ENCODE results near the gene PHPT1.
A peak's percentile ranks its signal among the peaks of the same experiment; 100 is the strongest.
"Not testable (repeated sequence)": the region's sequence is repeated elsewhere in the genome, so short reads cannot be mapped to it uniquely, and the experiment has no call there.

The PHPT1 gene

GRCh38 chr9:136849038-136849959 lies at the start of gene PHPT1:
PHPT1 (plus strand) TSS chr9:136849409; CDS start chr9:136849431, 22 bp downstream.
- peak; percentile 91 to 92 for DNase-seq (ENCODE audit: extremely low read depth in 1 of 2, low read depth in 1 of 2)

GRCh38 chr9:136799854-136800657 lies 49.2 kb upstream of the PHPT1 start:
- peak; percentile 76 to 89 for DNase-seq (ENCODE audit: extremely low read depth in 1 of 2, low read depth in 1 of 2)

GRCh38 chr9:136802321-136802720 lies 46.9 kb upstream of the PHPT1 start:
- DNase-seq (ENCODE audit: extremely low read depth in 1 of 2, low read depth in 1 of 2) = no peak

- DNase-seq (ENCODE audit: extremely low read depth in 1 of 2, low read depth in 1 of 2) = not testable (repeated sequence)
Observed at GRCh38 chr9:136803009-136803550, 46.1 kb upstream of the PHPT1 start.

- DNase-seq (ENCODE audit: extremely low read depth in 1 of 2, low read depth in 1 of 2) = no peak
Observed at GRCh38 chr9:136803551-136804508, 45.4 kb upstream of the PHPT1 start.

GRCh38 chr9:136804509-136805206 lies 44.6 kb upstream of the PHPT1 start:
- no peak for DNase-seq (ENCODE audit: extremely low read depth in 1 of 2, low read depth in 1 of 2)

GRCh38 chr9:136805207-136805740 lies 43.9 kb upstream of the PHPT1 start:
- no peak for DNase-seq (ENCODE audit: extremely low read depth in 1 of 2, low read depth in 1 of 2)

GRCh38 chr9:136806067-136806466 lies 43.1 kb upstream of the PHPT1 start:
- no peak for DNase-seq (ENCODE audit: extremely low read depth in 1 of 2, low read depth in 1 of 2)

GRCh38 chr9:136806631-136807201 lies 42.5 kb upstream of the PHPT1 start:
- no peak for DNase-seq (ENCODE audit: extremely low read depth in 1 of 2, low read depth in 1 of 2)

- DNase-seq (ENCODE audit: extremely low read depth in 1 of 2, low read depth in 1 of 2) = peak; percentile 42 to 71
Observed at GRCh38 chr9:136807281-136808074, 41.7 kb upstream of the PHPT1 start, which contains the start of gene RABL6. RABL6 (plus strand) TSS chr9:136807948; CDS start chr9:136808197, 249 bp downstream.

- peak in 1 of 2 donors; percentile 40 for DNase-seq (ENCODE audit: extremely low read depth in 1 of 2, low read depth in 1 of 2)
Observed at GRCh38 chr9:136808075-136808805, 41.0 kb upstream of the PHPT1 start.

- no peak for DNase-seq (ENCODE audit: extremely low read depth in 1 of 2, low read depth in 1 of 2)
Observed at GRCh38 chr9:136808806-136809158, 40.4 kb upstream of the PHPT1 start.

GRCh38 chr9:136814725-136815421 lies 34.3 kb upstream of the PHPT1 start:
- DNase-seq (ENCODE audit: extremely low read depth in 1 of 2, low read depth in 1 of 2) = no peak

- no peak for DNase-seq (ENCODE audit: extremely low read depth in 1 of 2, low read depth in 1 of 2)
Observed at GRCh38 chr9:136815422-136815782, 33.8 kb upstream of the PHPT1 start.

- DNase-seq (ENCODE audit: extremely low read depth in 1 of 2, low read depth in 1 of 2) = no peak
Observed at GRCh38 chr9:136820971-136821825, 28.0 kb upstream of the PHPT1 start.

All from activated CD8-positive, alpha-beta memory T cell treated with anti-CD3 and anti-CD28 coated beads for 1 hour (primary cell).